ENCODE results near the gene PDE9A. TPM values are rescaled to one million over a fixed set of nuclear protein-coding genes. Genes with fewer than 3 reads are reported as not detected.

Gene PDE9A
- total and polyA plus RNA-seq, 2 of the 4 experiments (the other 2 are of a cell fraction) = 0.89 to 0.90 TPM

- dilution Hi-C loops (cut with HindIII; ENCODE audit: low sequenced_read_pairs, unreplicated experiment) (no loop called here), intact Hi-C loops (cut with micrococcal nuclease) (no loop called here), in situ Hi-C loops (cut with MboI; ENCODE audit: low sequenced_read_pairs) (no loop called here)
- DNase-seq (no peak), ATAC-seq (ENCODE audit: low read depth) (no peak)
- no peak overlapping the region for H4K91ac ChIP-seq (ENCODE audit: insufficient read depth, low read depth, low read length)
- H4K8ac ChIP-seq (ENCODE audit: low read depth in 2 of 2, low read length in 2 of 2) = no peak overlapping the region
- no peak overlapping the region for H3K9ac ChIP-seq (ENCODE audit: low read depth, low read length)
- H2BK20ac ChIP-seq (ENCODE audit: low read depth, low read length) = no peak overlapping the region
- no peak overlapping the region for H3K27ac ChIP-seq (ENCODE audit: insufficient read depth, low read length)
- no peaks in the 10 kb centered on the region for H4K20me1 ChIP-seq (ENCODE audit: insufficient read depth, low read length)
- no peak overlapping the region for H3K23ac ChIP-seq (ENCODE audit: low read depth, low read length)
- no peaks in the 10 kb centered on the region for H3K79me1 ChIP-seq (ENCODE audit: low read depth in 1 of 2, low read length in 2 of 2)
- no peak overlapping the region for H2BK5ac ChIP-seq (ENCODE audit: low read depth, low read length, poor library complexity, severe bottlenecking)
- H2BK15ac ChIP-seq (ENCODE audit: low read depth, low read length) = no peak overlapping the region
- H3K27me3 ChIP-seq (ENCODE audit: control insufficient read depth, insufficient read depth, low read length) = no peaks in the 10 kb centered on the region
- H3K56ac ChIP-seq (ENCODE audit: extremely low read depth, insufficient read depth, low read length) = no peak overlapping the region
- no peak overlapping the region for H2AK5ac ChIP-seq (ENCODE audit: low read depth, low read length)
- ChIA-PET CTCF (interaction anchor here (0.6 kb wide), 1 partner anchor 1096 kb away, joined by 3 read pairs; no protein-coding TSS in a partner anchor), POLR2A (ENCODE audit: unreplicated experiment) (no interaction called here)
- no peak overlapping the region for H2AFZ ChIP-seq (replicated peaks; ENCODE audit: low read length, poor library complexity)
- H2AK9ac ChIP-seq (replicated peaks; ENCODE audit: low read depth, low read length, poor library complexity) = no peak overlapping the region
- H3K9me3 ChIP-seq (ENCODE audit: control insufficient read depth, insufficient read depth, low read length) = peaks cover 1% of the 10 kb centered on the region; the same call in 1 of the 2 replicates
- H3K14ac ChIP-seq (replicated peaks; ENCODE audit: low read depth, low read length) = no peak overlapping the region
- no peak overlapping the region for H3K18ac ChIP-seq (ENCODE audit: low read depth, low read length)
- no peak overlapping the region for H4K5ac ChIP-seq (ENCODE audit: low read depth, low read length)
- no peak overlapping the region for H3K4ac ChIP-seq (ENCODE audit: low read depth, low read length)
- no peak for TF ChIP-seq CHD1 (IDR thresholded peaks at IDR 0.05; ENCODE audit: low read depth, low read length)
- WGBS, 2 experiments (ENCODE audit: extremely low coverage in 2 of 2, insufficient read length in 1 of 2) = 88% methylated on average over 3 of the region's 24 CpGs; no CpG with 5 or more reads in 1 of the 2 experiments
- no TSS peak for BruUV-seq (replicated peaks)
- no peak overlapping the region for H2BK120ac ChIP-seq (ENCODE audit: low read depth, low read length)
- H3K4me2 ChIP-seq (ENCODE audit: low read depth, low read length) = no peak overlapping the region
- H3K4me3 ChIP-seq (ENCODE audit: insufficient read depth, low read depth, low read length) = no peak overlapping the region
- H3K9me1 ChIP-seq (ENCODE audit: insufficient read depth, low read length) = no peaks in the 10 kb centered on the region
- H3K36me3 ChIP-seq (ENCODE audit: control insufficient read depth, insufficient read depth, low read length) = no peaks in the 10 kb centered on the region
- no peaks in the 10 kb centered on the region for H3K4me1 ChIP-seq (ENCODE audit: control insufficient read depth, insufficient read depth, low read length)
Measured at GRCh38 chr21:42703136-42703908, 49.9 kb downstream of the PDE9A start.
